IMR-90 (cell line): Measurements from ENCODE around the gene SLC22A6.

Experiments
- CEBPB ChIP-seq: IDR thresholded peaks from 2 replicates; pipeline ENCODE4 v1.6.1; 2012; ENCODE audit warnings: low read depth, low read length, improper control_type of control experiment
- CHD1 ChIP-seq: IDR thresholded peaks from 2 replicates; pipeline ENCODE4 v1.6.1; 2012; ENCODE audit warnings: low read depth, low read length, improper control_type of control experiment
- ELK1 ChIP-seq: fragments of 150-350 bp; IDR thresholded peaks from 2 replicates; pipeline ENCODE4 v1.6.1; 2016; ENCODE audit warnings: low read depth, mild to moderate bottlenecking, low read length, moderate library complexity, borderline replicate concordance
- FOS ChIP-seq: fragments of 150-350 bp; IDR thresholded peaks from 2 replicates; pipeline ENCODE4 v1.6.1; 2016; ENCODE audit warnings: low read depth, low read length
- MAZ ChIP-seq: IDR thresholded peaks from 2 replicates; pipeline ENCODE4 v1.6.1; 2012; ENCODE audit warnings: low read depth, mild to moderate bottlenecking, low read length, improper control_type of control experiment, moderate library complexity, borderline replicate concordance
- MXI1 ChIP-seq: IDR thresholded peaks from 2 replicates; pipeline ENCODE4 v1.6.1; 2012; ENCODE audit warnings: low read depth, mild to moderate bottlenecking, low read length, moderate library complexity, borderline replicate concordance
- NFE2L2 ChIP-seq: fragments of 150-350 bp; IDR thresholded peaks from 2 replicates; pipeline ENCODE4 v1.6.1; 2016; ENCODE audit warnings: low read depth, mild to moderate bottlenecking, low read length
- POLR2A ChIP-seq: IDR thresholded peaks from 2 replicates; pipeline ENCODE4 v1.6.1; 2012; ENCODE audit warnings: mild to moderate bottlenecking, low read depth, low read length
- RAD21 ChIP-seq: IDR thresholded peaks from 2 replicates; pipeline ENCODE4 v1.6.1; 2012; ENCODE audit warnings: low read length, improper control_type of control experiment
- RFX5 ChIP-seq: IDR thresholded peaks from 2 replicates; pipeline ENCODE4 v1.8.0; 2012; ENCODE audit warnings: low read depth, mild to moderate bottlenecking, low read length, moderate library complexity
- SMC3 ChIP-seq: fragments of 150-350 bp; IDR thresholded peaks from 2 replicates; pipeline ENCODE4 v1.6.1; 2016; ENCODE audit warnings: low read depth, mild to moderate bottlenecking, antibody characterized with exemption, low read length, moderate library complexity
- USF2 ChIP-seq: fragments of 150-350 bp; IDR thresholded peaks from 2 replicates; pipeline ENCODE4 v1.6.1; 2017; ENCODE audit warnings: mild to moderate bottlenecking, antibody characterized with exemption, low read length, low read depth
- TF ChIP-seq, protein P1 (sequence below): conservative IDR thresholded peaks from 2 replicates; pipeline ENCODE4 v1.5.1; 2012; ENCODE audit warnings: mild to moderate bottlenecking, low read depth, low read length, improper control_type of control experiment

GRCh38 chr11:62930157-62930556, 54.6 kb downstream of the SLC22A6 start:
- TF ChIP-seq, protein P1, sequence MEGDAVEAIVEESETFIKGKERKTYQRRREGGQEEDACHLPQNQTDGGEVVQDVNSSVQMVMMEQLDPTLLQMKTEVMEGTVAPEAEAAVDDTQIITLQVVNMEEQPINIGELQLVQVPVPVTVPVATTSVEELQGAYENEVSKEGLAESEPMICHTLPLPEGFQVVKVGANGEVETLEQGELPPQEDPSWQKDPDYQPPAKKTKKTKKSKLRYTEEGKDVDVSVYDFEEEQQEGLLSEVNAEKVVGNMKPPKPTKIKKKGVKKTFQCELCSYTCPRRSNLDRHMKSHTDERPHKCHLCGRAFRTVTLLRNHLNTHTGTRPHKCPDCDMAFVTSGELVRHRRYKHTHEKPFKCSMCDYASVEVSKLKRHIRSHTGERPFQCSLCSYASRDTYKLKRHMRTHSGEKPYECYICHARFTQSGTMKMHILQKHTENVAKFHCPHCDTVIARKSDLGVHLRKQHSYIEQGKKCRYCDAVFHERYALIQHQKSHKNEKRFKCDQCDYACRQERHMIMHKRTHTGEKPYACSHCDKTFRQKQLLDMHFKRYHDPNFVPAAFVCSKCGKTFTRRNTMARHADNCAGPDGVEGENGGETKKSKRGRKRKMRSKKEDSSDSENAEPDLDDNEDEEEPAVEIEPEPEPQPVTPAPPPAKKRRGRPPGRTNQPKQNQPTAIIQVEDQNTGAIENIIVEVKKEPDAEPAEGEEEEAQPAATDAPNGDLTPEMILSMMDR, result no peak
- TF ChIP-seq FOS (no peak), POLR2A (no peak), SMC3 (no peak), MXI1 (no peak), ELK1 (no peak), USF2 (no peak), RFX5 (no peak), RAD21 (no peak), CEBPB (no peak), CHD1 (no peak), NFE2L2 (no peak), MAZ (no peak)
